GM19351 (cell line): ENCODE results near the gene TMEM266.

Source experiments
- ATAC-seq: cut with Tn5 transposase; IDR thresholded peaks from one replicate; pipeline ENCODE4 v1.9.1; 2021; ENCODE audit warnings: mild to moderate bottlenecking, moderate library complexity; ENCODE audit not compliant: unreplicated experiment

The TMEM266 gene

DNA sequence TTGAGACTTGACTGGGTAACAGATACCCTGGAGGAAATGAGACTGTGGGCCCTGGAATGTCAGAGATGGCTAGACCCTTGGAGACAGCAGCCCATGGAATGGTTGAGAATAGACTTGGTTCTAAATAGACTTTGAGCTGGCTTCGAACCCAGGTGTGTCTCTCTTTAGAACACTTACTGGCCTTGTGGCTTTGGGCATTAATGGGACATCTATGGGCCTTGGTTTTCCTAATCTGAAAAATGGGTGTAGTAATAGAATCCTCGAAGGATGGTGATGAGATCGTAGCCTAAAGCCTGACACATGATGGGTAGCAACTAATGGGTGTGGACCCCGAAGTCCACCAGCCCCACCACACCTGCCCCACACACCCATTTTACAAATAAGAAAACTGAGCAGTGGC is 119.2 kb downstream of the TMEM266 start:
- ATAC-seq: no peak

DNA sequence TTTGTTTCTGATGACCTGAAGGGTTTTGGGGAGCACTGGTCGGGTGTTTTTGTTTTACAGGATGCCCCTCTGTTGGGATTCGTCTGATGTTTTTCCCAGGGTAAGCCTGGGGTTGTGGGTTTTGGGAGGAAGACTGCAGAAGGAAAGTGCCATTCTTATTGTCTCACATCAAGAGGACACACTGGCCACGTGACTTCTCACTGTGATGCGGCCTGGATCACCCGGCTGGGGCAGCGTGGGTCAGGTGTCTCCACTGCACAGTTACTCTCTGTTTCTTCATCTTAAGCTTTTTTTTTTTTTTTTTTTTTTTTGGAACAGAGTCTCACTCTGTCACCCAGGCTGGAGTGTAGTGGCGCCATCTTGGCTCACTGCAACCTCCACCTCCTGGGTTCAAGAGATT is 120.5 kb downstream of the TMEM266 start:
- no peak for ATAC-seq

DNA sequence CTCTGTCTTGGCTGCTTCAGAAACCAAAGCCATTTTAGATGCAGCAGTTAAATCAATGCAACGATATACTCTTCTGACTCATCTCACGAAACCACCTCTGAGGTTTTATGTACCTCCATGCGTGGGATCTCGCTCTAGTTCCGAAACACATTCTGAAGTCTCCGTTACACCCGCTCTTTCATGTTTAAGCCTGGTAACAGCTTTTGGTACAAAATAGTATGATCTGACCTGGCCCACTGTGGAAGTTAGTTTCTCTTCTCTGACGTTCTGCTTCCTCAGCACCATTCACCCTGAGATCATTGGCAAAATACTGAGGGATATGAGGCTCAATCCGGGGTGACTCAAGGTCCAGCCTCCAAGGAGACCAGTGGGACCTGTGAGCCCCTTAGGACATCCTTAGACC is 121.9 kb downstream of the TMEM266 start:
- peak; percentile 94 for ATAC-seq

DNA sequence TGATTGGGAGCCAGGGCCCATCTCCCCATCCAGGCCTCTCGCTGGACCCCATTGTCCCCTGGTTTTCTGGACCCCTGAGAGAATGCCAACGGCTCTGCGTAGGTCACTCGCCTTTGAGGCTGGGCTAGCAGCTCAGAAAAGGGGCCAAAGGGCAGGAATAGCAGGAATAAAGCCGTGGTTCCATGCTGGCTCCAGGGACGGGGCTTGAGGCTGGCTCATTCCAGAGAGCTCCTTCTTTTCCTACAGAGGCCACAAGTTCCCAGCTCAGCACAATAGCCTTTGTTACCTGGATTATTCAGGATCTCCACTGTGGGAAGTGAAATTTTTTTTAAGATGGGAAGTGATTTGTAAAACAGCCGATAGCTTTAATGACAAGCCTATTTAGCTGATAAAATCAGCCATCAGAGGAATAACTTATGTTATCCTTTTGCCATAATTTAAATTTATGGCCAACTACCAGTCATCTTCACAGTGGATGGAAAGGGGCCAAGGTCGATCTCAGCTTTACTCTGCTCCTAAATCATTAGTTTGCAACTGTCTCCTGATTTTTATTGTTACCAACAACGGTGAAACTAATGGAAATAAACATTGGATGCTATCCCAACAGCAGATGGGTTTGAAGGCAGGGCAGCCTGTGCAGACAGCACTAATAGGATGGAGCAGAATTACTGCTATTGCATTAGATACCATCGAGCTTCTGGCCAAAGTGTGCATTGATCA is 124.3 kb downstream of the TMEM266 start:
- ATAC-seq: no peak

DNA sequence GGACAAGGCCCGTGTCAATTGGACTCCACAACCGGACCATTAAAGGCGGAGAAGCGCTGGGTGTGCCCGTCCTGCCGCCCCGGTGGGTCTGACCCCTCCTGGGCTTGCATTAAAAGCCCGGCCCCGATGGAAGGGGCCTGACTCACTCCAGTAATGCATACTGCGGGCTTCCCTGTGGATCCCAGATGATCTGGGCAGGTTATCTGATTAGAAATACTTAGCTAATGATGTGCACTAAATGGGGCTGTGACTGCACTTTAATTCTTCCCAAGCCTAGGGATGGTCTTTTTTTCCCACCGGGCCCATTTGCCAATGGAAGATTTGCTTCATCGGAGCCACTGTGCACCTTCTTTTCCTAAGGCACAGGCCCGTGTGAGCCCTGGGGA is 124.9 kb downstream of the TMEM266 start:
- ATAC-seq: no peak

DNA sequence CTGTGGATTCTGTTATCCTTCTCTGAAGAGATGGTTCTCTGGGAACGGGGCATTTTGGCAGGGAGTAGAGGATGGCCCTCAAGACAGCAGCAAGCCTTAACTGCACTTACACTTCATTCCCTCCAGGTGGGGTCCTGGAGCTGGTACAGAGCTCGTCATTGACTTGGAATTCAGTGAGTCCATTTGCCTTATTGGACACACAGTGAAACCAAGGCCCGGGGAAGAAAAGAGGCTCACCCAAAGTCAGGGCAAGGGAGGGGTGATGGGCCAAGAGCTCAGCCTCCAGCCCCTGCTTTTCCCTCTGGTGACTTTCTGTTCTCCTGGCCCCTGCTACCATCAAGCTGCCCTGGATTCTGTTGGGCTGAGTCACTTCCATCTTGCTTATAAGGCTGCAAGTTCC is 125.9 kb downstream of the TMEM266 start:
- ATAC-seq: no peak

DNA sequence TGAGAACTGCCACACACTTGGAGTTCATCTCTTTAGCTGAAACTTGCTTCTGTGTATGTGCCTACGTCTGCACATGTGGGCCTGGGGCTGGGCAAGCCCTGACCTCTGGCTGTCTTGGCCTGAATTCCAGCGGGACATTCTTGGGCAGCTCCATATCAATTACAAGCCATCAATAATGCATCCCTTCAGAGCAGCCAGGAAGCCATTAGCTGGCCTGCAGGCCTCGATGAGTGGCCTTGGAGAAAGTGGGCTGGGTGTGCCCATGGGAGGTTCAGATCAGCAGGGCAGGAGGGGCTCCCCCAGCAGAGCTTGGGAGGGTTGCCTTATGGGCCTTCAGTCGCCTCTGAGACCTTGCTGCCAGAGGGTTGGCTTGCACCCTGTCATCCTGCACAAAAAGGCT is 127.4 kb downstream of the TMEM266 start:
- no peak for ATAC-seq

DNA sequence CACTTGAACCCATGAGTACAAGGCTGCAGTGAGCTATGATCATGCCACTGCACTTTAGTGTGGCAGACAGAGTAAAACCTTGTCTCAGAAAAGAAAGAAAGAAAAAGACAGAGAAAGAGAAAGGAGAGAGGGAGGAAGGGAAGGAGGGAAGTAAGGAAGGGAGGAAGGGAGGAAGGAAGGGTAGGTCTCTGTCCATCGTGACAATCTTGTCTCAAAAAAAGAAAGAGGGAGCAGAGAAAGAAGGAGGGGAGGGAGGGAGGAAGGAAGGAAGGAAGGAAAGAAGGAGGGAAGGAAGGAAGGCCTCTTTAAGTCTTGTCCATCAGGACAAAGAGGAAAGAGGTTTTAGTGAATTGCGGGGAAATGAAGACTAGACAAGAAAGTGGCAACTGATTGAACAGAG is 129.3 kb downstream of the TMEM266 start:
- no peak for ATAC-seq

DNA sequence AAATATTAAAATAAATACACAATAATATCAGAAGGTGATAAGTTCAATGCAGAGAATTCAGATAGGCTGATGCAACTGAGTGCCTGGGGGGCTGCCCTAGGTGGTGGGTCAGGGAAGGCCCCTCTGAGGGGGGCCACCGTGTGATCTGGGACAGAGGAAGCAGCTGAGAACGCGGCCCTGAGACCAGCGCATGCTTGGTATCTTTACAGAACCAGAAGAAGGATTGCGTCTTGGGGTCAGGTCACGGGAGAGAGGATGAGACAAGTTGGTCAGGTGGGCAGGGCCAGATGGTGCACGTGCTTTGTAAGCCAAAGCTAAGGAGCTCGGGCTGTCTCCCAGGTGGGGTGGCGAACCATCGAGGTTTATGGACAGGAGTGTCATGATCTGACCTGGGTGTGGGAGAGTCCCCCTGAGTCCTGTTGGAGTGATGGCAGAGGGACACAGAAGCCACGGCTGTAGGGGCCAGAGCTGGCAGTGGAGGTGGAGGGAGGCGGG is 130.3 kb downstream of the TMEM266 start:
- ATAC-seq: no peak

DNA sequence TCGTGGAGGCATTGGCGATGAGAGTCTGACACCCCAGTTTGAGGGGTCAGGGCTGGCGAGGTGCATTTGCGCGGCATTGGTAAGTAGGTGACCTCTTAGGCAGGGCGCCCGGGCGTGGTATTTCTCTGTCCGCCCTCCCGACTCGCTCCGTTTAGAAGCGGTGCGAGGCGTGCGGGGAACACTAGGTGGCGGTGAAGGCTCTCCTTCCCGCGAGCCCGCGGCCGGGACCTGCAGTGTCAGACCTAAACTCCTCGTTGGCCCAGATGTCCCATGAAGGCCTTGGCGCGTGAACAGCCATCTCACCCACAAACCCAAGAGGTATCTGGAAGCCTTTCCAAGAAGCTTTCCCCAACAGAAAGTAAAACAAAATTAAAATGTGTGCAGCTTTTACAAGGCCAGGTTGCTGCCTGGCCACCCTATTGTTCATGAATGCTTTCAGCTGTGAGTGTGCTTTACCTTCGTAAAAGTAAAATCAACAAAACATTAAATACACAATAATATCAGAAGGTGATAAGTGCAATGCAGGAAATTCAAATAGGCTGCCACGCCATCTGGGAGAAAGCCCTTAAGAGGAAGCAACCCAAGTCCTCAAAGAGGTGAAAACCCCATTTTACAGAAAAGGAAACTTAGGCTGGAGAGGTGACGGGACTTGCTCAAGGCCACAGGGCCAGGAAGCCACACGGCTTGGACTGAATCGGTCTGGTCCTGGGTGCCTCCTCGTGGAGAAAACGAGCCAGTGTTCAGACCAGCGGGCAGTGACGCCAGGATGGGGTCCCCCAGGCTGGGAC is 131.2 kb downstream of the TMEM266 start:
- peak; percentile 90 for ATAC-seq

DNA sequence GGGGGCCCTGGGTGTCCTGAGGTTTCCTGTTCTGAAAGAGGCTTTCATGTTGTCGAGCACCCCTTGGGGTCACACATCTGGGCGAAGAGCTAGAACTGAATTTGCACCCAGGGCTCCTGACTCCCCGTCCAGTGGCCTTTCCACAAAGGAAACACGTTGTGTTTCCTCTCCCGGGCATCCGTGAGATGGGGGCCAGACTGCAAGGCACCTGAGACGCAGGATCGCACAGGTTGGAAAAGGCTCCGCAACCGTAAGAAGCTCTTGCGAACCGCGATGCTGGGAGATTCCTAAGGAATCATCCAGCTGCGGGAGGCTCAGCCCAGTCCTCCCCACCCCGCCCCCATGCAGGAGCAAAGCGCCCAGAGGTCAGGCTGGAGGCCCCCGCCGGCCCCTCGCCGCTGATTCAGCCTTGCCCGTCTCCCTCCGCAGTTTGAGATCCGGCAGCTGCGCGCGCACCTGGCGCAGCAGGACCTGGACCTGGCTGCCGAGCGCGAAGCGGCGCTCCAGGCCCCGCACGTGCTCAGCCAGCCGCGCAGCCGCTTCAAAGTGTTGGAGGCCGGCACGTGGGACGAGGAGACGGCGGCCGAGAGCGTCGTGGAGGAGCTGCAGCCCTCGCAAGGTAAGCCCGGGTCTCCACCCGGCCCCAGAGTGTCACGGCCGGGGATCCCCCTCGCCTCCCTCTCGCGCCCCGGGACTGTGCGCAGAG is 131.9 kb downstream of the TMEM266 start:
- ATAC-seq: no peak

DNA sequence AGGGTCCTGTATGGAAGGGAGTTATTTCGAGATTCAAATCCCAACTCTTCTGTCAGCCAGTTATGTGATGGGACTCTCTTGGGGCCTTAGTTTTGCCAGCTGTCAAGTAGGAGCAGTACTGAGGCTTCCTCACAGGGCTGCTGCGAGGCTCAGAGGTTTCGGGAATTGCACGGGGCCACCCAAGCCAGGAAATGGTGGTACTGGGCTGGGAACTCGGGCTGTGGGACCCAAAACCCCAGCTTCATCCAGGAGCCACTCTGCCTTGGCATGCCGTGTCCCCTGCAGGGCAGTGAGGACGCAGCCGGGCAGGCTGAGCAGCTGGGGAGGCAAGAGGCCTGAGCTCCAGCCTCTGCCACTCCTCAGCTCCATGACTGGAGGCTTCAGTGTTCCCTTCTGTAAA is 132.9 kb downstream of the TMEM266 start:
- no peak for ATAC-seq

DNA sequence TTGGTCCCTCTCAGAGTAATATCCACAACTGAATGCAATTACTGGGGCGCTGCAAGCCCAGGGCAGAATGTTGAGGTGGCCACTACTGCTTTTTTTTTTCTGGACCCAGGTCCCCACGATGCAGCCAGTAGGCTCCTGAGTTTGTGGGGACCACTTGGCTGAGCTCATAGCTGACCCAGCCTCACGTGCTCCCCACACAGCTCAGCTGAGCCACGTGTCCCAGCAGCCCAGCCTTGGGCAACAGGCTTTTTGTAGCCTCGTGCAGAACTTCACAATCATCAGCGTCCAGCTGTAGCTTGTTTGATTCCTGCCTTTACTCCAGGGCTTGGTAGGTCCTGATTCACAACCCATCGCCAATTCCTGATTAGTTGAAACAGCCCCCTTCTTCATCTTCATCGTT is 134.1 kb downstream of the TMEM266 start:
- no peak for ATAC-seq

DNA sequence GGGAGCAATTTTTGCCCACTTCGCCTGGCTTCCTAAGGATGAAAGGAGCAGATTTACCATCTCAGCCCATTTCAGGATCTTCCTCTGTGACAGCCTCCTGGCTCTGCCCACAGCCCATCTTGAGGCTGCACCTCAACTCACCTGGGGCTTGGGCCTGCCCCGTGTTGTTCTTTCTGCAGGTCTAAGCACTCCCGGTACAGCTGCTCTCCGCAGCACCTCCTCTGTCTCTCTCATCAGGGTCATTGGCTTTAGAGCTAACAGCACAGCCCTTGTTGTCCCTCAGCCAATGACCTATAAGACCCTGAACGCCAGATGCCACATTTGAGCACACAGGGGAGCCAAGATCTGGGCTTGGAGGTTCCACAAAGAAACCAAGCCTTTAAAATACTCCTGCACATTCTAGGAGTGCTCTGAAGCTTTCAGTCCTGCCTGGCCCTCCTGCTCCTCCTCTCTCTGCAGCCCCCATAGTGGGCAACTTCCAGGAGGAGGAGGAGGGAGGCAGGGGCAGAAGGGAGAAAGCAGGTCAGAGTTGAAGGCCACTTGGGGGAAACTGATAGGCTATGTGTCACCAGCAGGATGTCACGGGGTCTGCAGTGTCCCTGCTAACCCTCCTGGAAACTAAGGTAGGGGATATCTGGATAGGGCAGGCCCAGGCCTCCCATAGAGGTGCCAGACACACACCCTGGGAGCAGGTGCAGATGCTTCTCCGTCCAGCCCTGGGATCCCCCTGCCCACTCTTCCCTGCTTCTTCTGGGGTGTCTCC is 135.9 kb downstream of the TMEM266 start:
- no peak for ATAC-seq

DNA sequence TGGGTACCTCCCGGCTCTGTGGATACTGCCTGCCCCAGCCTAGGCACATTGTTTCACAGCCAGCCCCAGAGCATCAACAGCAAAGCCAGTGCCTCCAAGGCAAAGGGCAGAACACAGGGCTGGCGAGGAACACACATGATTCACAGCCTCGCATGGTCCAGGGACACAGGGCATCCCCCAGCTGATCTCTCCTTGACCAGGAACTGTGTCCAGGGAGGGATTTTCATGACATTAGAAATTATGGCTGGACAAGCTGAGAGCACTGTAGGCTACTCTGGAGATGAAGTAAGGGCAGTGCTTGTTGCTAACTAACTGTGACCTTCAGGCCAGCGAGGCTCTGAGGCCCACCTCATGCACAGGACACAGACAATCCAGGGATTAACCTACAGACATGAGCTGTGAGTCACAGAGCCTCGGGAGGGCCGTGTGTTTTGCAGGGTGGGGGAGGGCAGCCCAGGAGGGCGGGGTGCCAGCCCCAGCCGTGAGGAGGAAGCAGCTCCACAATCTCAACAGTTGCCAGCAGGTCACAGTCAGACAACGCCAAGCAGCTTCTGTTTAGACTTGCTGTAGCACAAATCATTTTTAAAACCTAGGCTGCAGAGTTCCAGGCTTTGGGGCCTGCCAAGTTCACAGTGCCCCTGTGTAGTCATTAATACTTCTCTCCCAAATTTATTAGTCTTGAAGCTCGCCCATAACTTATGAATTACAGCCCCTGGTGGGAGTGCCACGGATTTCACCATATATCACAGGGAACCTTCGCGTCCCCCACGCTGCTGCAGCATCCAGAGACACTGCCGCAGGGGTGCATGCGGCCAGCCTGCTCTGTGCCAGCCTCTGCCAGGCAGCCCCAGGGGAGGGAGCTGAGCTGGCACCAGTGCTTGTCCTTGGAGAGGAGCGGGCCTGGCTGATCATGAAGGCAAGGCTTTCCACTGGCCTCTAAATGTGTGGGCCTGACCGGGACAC is 136.8 kb downstream of the TMEM266 start:
- no peak for ATAC-seq

DNA sequence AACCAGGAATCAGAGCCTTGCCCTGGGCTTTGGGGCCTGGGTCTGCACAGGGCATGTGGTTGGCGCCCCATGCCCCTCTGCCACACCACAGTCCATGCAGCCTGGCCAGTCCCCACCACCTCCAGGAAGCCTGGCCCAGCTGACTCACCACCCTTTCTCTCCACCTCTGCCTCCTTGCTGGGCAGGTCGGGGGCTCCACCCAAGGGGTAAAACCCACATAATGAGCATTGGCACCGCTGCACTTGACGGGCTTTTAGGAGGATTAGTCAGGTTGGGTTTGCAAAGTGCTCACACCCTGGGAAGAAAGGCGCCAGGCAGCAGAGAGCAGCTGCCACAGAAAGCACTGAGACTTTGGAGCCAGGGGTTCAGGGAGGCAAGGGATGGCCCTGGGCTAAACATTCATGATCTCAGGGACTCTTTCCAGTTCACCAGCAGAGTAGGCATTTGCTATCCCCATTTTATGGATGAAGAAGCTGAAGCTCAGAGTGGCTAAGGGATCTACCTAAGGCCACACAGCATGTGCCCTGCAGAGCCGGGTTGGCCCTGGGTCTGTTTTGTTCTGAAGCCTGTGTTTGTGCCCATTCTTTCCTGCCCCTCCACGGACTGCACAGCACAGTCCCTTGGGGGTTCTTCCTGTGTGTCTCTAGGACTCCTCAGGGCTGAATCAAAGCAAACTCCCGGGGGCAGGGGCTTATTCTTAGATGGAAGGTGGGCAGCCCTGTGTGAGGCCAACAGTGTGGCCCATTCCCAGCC is 138.1 kb downstream of the TMEM266 start:
- ATAC-seq: no peak

DNA sequence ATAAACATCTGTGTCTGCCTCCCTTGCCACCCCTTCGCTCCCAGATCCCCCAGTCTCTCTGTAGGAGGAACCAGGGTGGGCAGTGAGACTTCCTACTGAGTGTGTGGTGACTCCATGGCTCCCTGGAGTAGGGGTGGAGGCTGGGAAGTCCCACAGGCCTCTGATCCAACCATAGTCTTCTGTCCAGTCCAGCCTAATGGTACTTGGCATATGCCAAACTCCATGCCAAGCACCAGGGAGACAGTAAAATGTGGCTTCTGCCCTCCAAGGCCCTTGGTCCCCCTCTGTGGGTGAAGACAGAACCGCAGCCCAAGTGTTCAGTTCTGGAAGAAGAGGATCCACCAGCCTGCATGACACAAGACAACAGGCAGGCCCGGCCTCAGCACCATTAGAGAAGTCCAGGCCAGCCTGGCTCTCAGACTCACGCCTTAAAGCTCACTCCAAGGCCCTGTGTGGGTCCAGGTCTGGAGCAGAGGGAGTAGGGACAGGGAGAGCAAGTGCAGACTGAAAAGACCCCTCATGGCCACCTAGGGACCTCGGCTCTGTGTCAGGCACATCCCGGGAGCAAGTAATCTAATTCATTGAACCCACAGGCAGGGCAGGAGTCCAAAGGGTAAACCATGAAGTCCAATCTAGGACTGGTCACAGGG is 138.8 kb downstream of the TMEM266 start:
- ATAC-seq: no peak
